ENCODE data around the gene GPR153.

GRCh38 chr1:6279613-6280383 is 18.9 kb upstream of the GPR153 start:
- TF ChIP-seq CTCF (IDR thresholded peaks at IDR 0.05) (no peak), POLR2AphosphoS5 (IDR thresholded peaks at IDR 0.05) (no peak), POLR2A (IDR thresholded peaks at IDR 0.05) (no peak)
